CD4-positive, alpha-beta T cell treated with Interferon gamma for 1 hour (primary cell): ENCODE measurements around the gene AP2A2.

Source experiments
- DNase-seq: peaks from one replicate; pipeline ENCODE4 v3.0.0-alpha.2; 2020

The AP2A2 gene

GRCh38 chr11:977830-978720, 52.4 kb downstream of the AP2A2 start:
- no peak for DNase-seq

GRCh38 chr11:978781-979180, 53.1 kb downstream of the AP2A2 start:
- no peak for DNase-seq

- DNase-seq: no peak
These were observed 55.0 kb downstream of the AP2A2 start for GRCh38 chr11:980438-981357.

GRCh38 chr11:981764-982163, 56.1 kb downstream of the AP2A2 start:
- DNase-seq: no peak

GRCh38 chr11:984546-984945, 58.9 kb downstream of the AP2A2 start:
- DNase-seq: no peak

- no peak for DNase-seq
These were observed 59.7 kb downstream of the AP2A2 start for GRCh38 chr11:985406-985805.

- DNase-seq: no peak
These were observed 60.2 kb downstream of the AP2A2 start for GRCh38 chr11:985848-986247.

- DNase-seq: no peak
These were observed 60.7 kb downstream of the AP2A2 start for GRCh38 chr11:986270-986951.

GRCh38 chr11:986952-987305, 61.3 kb downstream of the AP2A2 start:
- no peak for DNase-seq

GRCh38 chr11:987671-988070, 62.0 kb downstream of the AP2A2 start:
- DNase-seq: no peak

GRCh38 chr11:990101-990500, 64.4 kb downstream of the AP2A2 start:
- DNase-seq: no peak

GRCh38 chr11:991034-991433, 65.4 kb downstream of the AP2A2 start:
- no peak for DNase-seq

- no peak for DNase-seq
These were observed 66.1 kb downstream of the AP2A2 start for GRCh38 chr11:991711-992307.

- no peak for DNase-seq
These were observed 66.9 kb downstream of the AP2A2 start for GRCh38 chr11:992577-992976.

GRCh38 chr11:993632-994167, 68.0 kb downstream of the AP2A2 start:
- DNase-seq: no peak

GRCh38 chr11:995044-995751, 69.5 kb downstream of the AP2A2 start:
- DNase-seq: no peak

- DNase-seq: no peak
These were observed 70.2 kb downstream of the AP2A2 start for GRCh38 chr11:995752-996420.

GRCh38 chr11:996681-997080, 71.0 kb downstream of the AP2A2 start:
- DNase-seq: no peak

GRCh38 chr11:997907-998306, 72.2 kb downstream of the AP2A2 start:
- no peak for DNase-seq

GRCh38 chr11:999009-999408, 73.3 kb downstream of the AP2A2 start:
- DNase-seq: no peak
